GM18951 (cell line): ENCODE measurements around the gene FBLL1.
A peak's percentile ranks its signal among the peaks of the same experiment; 100 is the strongest.
"Not testable (repeated sequence)": the region's sequence is repeated elsewhere in the genome, so short reads cannot be mapped to it uniquely, and the experiment has no call there.

ENCODE experiments used
- POLR2A ChIP-seq: IDR thresholded peaks from 4 replicates; pipeline ENCODE4 v1.6.1; 2011; ENCODE audit warnings: mild to moderate bottlenecking; ENCODE audit not compliant: insufficient read length, insufficient read depth; ENCODE audit errors: extremely low read depth
- in situ Hi-C: fragments of 300-500 bp; cut with MboI; formaldehyde crosslinking; loops from one replicate; pipeline ENCODE4 v1.12.0; 2022; ENCODE audit warnings: low sequenced_read_pairs, mixed read lengths, inconsistent platforms; ENCODE audit not compliant: unreplicated experiment

Gene FBLL1

GRCh38 chr5:168570490-168571328 lies 41.6 kb downstream of the FBLL1 start:
- no peak for TF ChIP-seq POLR2A
- in situ Hi-C loops, result no loop called here

DNA sequence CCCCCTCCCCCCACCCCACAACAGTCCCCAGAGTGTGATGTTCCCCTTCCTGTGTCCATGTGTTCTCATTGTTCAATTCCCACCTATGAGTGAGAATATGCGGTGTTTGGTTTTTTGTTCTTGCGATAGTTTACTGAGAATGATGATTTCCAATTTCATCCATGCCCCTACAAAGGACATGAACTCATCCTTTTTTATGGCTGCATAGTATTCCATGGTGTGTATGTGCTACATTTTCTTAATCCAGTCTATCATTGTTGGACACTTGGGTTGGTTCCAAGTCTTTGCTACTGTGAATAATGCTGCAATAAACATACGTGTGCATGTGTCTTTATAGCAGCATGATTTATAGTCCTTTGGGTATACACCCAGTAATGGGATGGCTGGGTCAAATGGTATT lies 44.6 kb downstream of the FBLL1 start:
- in situ Hi-C loops, result not testable (repeated sequence)

- in situ Hi-C loops, result not testable (repeated sequence)
Observed at GRCh38 chr5:168574156-168574555, 45.1 kb downstream of the FBLL1 start.

DNA sequence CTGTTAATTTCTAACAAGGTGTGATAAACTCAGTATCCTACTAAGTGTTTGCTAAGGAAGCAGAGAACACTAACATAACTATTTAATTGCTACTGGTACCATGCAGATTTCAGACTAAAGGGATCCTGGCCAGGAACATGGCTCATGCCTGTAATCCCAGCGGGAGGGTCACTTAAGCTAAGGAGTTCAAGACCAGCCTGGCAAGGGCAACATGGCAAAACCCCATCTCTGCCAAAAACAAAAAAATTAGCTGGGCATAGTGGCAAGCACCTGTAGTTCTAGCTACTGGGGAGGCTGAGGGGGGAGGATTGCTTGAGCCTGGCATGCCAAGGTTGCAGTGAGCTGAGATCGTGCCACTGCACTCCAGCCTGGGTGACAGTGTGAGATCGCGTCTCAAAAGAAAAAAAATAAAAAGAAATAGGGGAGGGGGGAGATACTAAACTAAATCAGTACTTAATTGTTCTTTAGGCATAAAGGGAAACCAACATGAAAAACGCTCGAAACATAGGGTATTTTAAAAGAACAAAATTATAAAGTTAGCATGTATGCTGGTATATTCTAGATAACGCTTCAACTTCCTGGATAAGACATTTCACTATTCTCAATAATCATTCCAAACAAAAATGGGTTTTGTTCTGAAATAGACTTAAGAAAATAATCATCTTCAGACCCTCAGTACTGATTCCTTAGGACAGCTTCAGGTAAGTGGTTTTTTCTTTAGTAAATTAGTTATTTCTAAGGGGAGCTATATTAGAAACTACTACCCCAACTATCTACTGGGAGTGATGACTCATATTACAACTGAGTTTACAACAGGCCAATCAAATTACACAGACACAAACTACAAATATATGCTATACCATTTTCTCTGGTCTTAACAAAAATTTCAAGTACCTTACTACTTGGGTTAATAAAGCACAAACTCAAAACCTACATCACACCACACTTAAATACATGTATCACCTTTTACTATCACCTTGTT lies 46.6 kb downstream of the FBLL1 start:
- in situ Hi-C loops, result no loop called here
- no peak for TF ChIP-seq POLR2A

DNA sequence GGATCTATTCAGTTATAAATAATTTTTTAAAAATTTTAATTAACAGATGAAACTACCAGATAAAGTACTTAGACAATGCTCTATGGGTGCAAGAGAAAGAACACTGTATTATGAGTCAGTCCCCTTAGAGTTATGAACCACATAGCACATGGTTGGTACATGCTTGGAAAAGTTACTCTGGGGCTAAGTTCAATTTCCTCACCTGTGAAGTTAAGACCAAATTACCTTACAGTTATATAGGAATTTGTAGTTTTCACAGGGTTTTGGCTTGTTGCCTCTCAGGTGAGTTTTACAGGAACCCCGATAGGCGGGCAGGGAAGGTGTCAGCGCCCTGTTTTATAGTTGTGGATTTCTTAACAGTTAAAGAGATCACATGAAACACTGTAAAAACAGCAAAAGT lies 48.9 kb downstream of the FBLL1 start:
- in situ Hi-C loops, result no loop called here
- TF ChIP-seq POLR2A, result no peak

DNA sequence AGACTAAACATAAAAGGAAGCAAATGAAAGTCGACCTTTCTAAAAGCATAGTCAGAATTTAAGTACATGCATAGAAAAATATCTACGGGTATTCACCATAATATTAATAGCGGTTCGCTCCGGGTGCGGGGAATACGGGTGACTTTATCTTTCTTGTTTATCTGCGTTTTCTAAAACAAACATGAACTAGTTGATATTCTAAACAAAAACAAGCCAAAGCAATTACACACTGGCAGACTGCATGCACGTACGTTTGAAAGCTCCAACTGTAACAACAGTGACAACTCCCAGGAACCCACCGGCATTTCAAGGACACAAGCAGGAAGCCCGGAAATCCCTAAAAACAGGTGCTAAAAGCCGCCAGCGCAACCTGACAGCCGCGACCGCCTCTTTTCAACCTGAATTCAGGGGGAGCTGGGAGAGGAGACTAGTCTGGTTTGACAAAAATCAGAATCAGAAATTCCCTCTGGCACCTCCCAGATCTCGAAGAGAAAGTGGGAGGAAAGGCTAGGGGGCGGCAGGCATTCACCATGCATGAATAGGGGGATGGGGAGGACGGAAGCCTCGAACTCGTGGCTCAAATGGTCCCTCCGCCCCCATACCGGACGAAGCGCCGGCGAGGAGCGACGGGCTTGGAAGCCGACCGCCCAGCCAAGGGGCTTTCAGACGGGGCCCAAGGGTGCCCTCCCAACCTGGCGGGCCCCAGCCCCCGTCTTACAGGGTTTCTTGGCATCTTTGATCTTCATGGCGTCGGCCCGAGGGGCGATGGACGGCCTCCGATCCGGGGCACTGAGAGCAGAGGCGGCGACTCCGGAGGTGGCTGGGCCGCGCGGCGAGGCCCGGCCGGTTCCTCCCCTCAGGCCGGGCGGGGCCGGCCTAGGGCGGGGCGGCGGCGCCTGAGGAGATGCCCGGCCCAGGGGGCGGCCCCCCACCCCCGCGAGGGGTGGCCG lies 49.7 kb downstream of the FBLL1 start, which contains the start of gene PANK3:
Gene PANK3 (minus strand): TSS at position 831 of the 950 bp plus-strand sequence. CDS start 85 bp downstream, at position 746.
- TF ChIP-seq POLR2A, result peak; percentile 70
- in situ Hi-C loops, result no loop called here

DNA sequence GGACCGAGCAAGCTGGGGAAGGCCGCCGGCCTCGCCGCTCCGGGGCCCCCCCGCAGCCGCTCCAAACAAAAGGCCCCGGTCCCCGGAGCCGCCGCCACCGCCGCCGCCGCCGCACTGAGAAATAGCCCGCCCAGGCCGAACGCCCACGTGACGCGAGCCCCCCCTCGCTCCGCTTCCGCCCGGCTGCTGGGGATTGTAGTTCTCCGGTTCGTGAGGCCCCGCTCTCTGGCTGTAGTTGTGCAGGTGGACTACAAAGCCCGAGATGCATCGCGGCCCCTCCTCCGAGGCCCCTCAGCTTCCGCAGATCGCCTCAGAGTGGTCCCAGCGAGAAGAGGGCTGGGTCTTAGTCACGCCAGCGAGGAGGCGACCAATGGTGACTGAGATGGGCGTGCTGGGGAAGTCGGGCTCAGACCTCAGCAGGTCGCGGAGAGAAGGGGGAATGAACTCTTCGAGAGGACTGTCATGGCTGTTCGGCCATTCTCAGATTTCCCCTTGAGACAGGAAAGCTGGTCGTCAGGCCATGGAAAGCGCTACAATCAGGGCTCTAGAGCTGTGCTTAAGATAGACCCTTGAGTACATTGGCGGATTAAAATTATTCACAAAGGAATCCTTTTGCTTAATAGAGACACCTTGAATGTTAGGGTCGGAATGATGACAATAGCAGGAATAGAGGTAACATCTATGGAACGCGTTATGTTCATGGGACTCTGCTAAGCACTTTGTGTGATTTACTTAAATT lies 50.6 kb downstream of the FBLL1 start:
- TF ChIP-seq POLR2A, result peak; percentile 88
- in situ Hi-C loops, result no loop called here

- no peak for TF ChIP-seq POLR2A
- in situ Hi-C loops, result no loop called here
Observed at GRCh38 chr5:168580227-168580508, 51.1 kb downstream of the FBLL1 start.
